K562 (cell line): Measurements from ENCODE around the gene CRAT. TPM values are rescaled to one million over a fixed set of nuclear protein-coding genes. Genes with fewer than 3 reads are reported as not detected.

ENCODE experiments used
- ATAC-seq: fragments of 200-7000 bp; cut with Tn5 transposase; 3 replicates; pipeline ENCODE4 v1.9.1; 2020; ENCODE audit warnings: moderate library complexity
- BruUV-seq: library from RNA; stranded (reverse); fragments of 400-500 nt; replicated peaks from 2 replicates; lab custom pipeline; 2021; lab: Mats Ljungman, UMichigan
- CTCF ChIA-PET: fragments of 300-600 bp; formaldehyde crosslinking; extraction: SDS; loops from one replicate; lab custom pipeline; 2021; ENCODE audit warnings: low intra/inter-chr PET ratio; lab: Yijun Ruan, JAX
- POLR2A ChIA-PET: fragments of 300-600, 350-650 bp; sonication (Branson Sonifier 250); formaldehyde crosslinking; extraction: SDS; loops from one replicate; lab custom pipeline; 2021; ENCODE audit warnings: antibody characterized with exemption, inconsistent platforms; lab: Yijun Ruan, JAX
- DNase-seq, 4 experiments: peaks; one replicate each; pipeline versions ENCODE4 v3.0.0 to v3.0.0-alpha.2; 2011 to 2018; ENCODE audit warnings: low spot score in 3 of 4, mixed read lengths in 3 of 4; ENCODE audit errors: extremely low read depth in 1 of 4
- FAIRE-seq: peaks from 2 replicates; lab custom pipeline; 2011; peaks lifted over from hg19 to GRCh38; lab: Jason Lieb, UNC
- H2AFZ ChIP-seq: 2 replicates; pipeline ENCODE4 v1.6.0; 2011; ENCODE audit warnings: low read depth, low read length, control low read depth, inconsistent platforms
- H3K27ac ChIP-seq: fragments of 200-600 bp; 3 replicates; pipeline ENCODE4 v1.8.0; 2011; ENCODE audit warnings: low read depth, mild to moderate bottlenecking, control low read depth, inconsistent platforms, low read length, moderate library complexity, mixed read lengths; ENCODE audit errors: extremely low read depth
- H3K27me3 ChIP-seq, 2 experiments: fragments of 300-600 bp in 1 of 2; 2 replicates in 1 of 2; 3 replicates in 1 of 2; pipeline versions ENCODE4 v1.6.0 to v1.8.0; 2011; ENCODE audit warnings: inconsistent platforms in 2 of 2, low read length in 2 of 2, mild to moderate bottlenecking in 1 of 2, mixed read lengths in 1 of 2, moderate library complexity in 1 of 2; ENCODE audit not compliant: control insufficient read depth in 2 of 2, insufficient read depth in 2 of 2
- H3K36me3 ChIP-seq: fragments of 300-600 bp; 3 replicates; pipeline ENCODE4 v1.8.0; 2011; ENCODE audit warnings: mild to moderate bottlenecking, low read length, inconsistent platforms; ENCODE audit not compliant: control insufficient read depth, insufficient read depth
- H3K4me1 ChIP-seq, 2 experiments: fragments of 200-600 bp in 1 of 2; replicated peaks in 1 of 2; 2 replicates in 1 of 2; 3 replicates in 1 of 2; pipeline versions ENCODE4 v1.5.1 to v1.8.0; 2011; ENCODE audit warnings: inconsistent platforms in 2 of 2, low read length in 2 of 2, mild to moderate bottlenecking in 1 of 2, mixed read lengths in 1 of 2, moderate library complexity in 1 of 2; ENCODE audit not compliant: control insufficient read depth in 2 of 2, insufficient read depth in 2 of 2
- H3K4me2 ChIP-seq: 2 replicates; pipeline ENCODE4 v1.6.1; 2011; ENCODE audit warnings: low read length, control low read depth, inconsistent platforms, mixed read lengths; ENCODE audit not compliant: insufficient read depth
- H3K4me3 ChIP-seq: fragments of 200-600 bp; sonication (generic), shearing (Covaris generic); 2 replicates; pipeline ENCODE4 v1.5.1; 2016; ENCODE audit warnings: control low read depth, inconsistent platforms
- H3K79me2 ChIP-seq: fragments of 200-600 bp; 3 replicates; pipeline ENCODE4 v1.8.0; 2011; ENCODE audit warnings: low read length, inconsistent platforms; ENCODE audit not compliant: control insufficient read depth, insufficient read depth
- H3K9ac ChIP-seq, 2 experiments: 2 replicates each; pipeline versions ENCODE4 v1.6.0 to v1.6.1; 2011; ENCODE audit warnings: low read depth in 2 of 2, low read length in 2 of 2, control low read depth in 1 of 2, inconsistent platforms in 1 of 2, mild to moderate bottlenecking in 1 of 2, mixed read lengths in 1 of 2; ENCODE audit not compliant: insufficient read depth in 1 of 2
- H3K9me1 ChIP-seq: one replicate; pipeline ENCODE4 v1.6.0; 2011; ENCODE audit warnings: inconsistent platforms, mild to moderate bottlenecking, low read length, moderate library complexity; ENCODE audit not compliant: control insufficient read depth, insufficient read depth
- H3K9me3 ChIP-seq: replicated peaks from 2 replicates; pipeline ENCODE4 v1.5.1; 2011; ENCODE audit warnings: low read depth, low read length, inconsistent platforms; ENCODE audit not compliant: control insufficient read depth, insufficient read depth
- H4K20me1 ChIP-seq: replicated peaks from 2 replicates; pipeline ENCODE4 v1.6.1; 2011; ENCODE audit warnings: low read length, inconsistent platforms, mixed read lengths; ENCODE audit not compliant: control insufficient read depth, insufficient read depth
- NFIC ChIP-seq: fragments of 450-650 bp; IDR thresholded peaks from 2 replicates; pipeline ENCODE4 v1.6.1; 2017; ENCODE audit warnings: mild to moderate bottlenecking, inconsistent platforms
- ZNF436 ChIP-seq: fragments of 250-450, 450-650 bp; sonication (Bioruptor Pico); formaldehyde crosslinking; IDR thresholded peaks from 2 replicates; pipeline ENCODE4 v1.7.0; 2020; ENCODE audit warnings: mild to moderate bottlenecking
- WGBS: fragments of 100-300 bp; shearing (Covaris generic); methylation state at CpG from one replicate; pipeline ENCODE4 v1.1.6; 2016; ENCODE audit warnings: low coverage, mixed read lengths; ENCODE audit not compliant: insufficient coverage; ENCODE audit errors: missing lambda C conversion rate; 5-methylcytosine and 5-hydroxymethylcytosine counted together
- in situ Hi-C: fragments of 300-500 bp; cut with MboI; formaldehyde crosslinking; loops from 4 replicates; pipeline ENCODE4 v1.15.0; 2018; ENCODE audit warnings: inconsistent platforms, mixed read lengths
- intact Hi-C: fragments of 100-400 bp; cut with micrococcal nuclease; formaldehyde crosslinking; loops from 2 replicates; pipeline ENCODE4 v1.14.2; 2022
- polyA plus RNA-seq, 8 experiments: library from polyadenylated mRNA; depleted of rRNA in 4 of 8; stranded (reverse) in 5 of 8; unstranded in 3 of 8; fragments of >200 nt; fragmentation: Nextera tagmentation in 2 of 8; fragmentation: Illumina TruSeq in 1 of 8; extraction: Ambion mirVana in 2 of 8; extraction: Trizol in 1 of 8; gene quantifications; 2 replicates each; pipeline versions ENCODE4 v1.2.1 to v1.2.3, GENCODE V29; 2011 to 2014; ENCODE audit warnings: inconsistent platforms in 1 of 8, missing spikeins in 1 of 8
- total RNA-seq, 7 experiments: library from RNA; depleted of rRNA in 6 of 7; stranded (reverse); fragments of >200 nt in 6 of 7; fragmentation: Illumina TruSeq in 2 of 7; extraction: Trizol in 2 of 7; gene quantifications; 2 replicates each; pipeline versions ENCODE4 v1.2.1 to v1.2.3, GENCODE V29; 2011 to 2021; ENCODE audit warnings: low replicate concordance in 1 of 7

Gene CRAT
- total and polyA plus RNA-seq, 9 of the 15 experiments (the other 6 are each of a cell fraction or from before 2014, with no cell fraction given), result 0.20 to 13.8 (median 5.4) TPM

DNA sequence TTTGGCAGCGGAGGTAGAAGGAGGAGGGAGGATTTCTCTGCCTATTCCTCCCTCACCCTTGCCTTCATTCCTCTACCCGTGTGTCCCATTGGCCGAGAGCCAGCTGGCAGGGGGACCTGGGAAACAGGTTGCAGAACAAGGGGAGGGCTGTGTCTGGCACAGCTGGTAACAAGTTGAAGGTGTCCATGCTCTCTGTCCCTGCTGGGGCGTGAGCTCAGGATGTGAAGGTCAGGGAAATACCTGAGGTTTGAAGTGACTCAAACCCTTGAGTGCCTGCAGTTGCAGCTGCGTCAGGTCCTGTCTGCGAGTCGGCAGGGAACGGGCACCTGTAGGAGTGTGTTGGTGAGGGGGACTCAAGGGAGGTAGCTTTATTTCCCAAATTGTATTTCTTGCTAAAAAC is 58.0 kb downstream of the CRAT start:
- Histone ChIP-seq H4K20me1 (0 out of 2 replicates have a peak, but pooled peaks cover 3% of the 10 kb centered on the region), H3K27ac (no peak overlapping the region), H3K79me2 (no peaks in the 10 kb centered on the region), H2AFZ (no peak overlapping the region), H3K9me1 (no peaks in the 10 kb centered on the region), H3K4me1 (no peaks in the 10 kb centered on the region; a peak in 2 of 5 replicates), H3K36me3 (peaks cover 64% of the 10 kb centered on the region; the same call in 2 of the 3 replicates), H3K9ac (peak overlapping the region in 1 of 2 experiments; percentile 69; a peak in 1 of 4 replicates), H3K27me3 (no peaks in the 10 kb centered on the region), H3K4me2 (no peak overlapping the region), H3K4me3 (no peak overlapping the region), H3K9me3 (no peaks in the 10 kb centered on the region)
- no peak for FAIRE-seq
- TF ChIP-seq NFIC (peak; percentile 26; the same call in 1 of the 2 replicates), ZNF436 (CRISPR knock-in tag) (no peak)
- intact Hi-C loops (no loop called here), in situ Hi-C loops (no loop called here)
- ChIA-PET POLR2A (interaction anchor here (0.6 to 1.6 kb wide), 2 partner anchors 15 to 405 kb away, joined by 4 to 5 read pairs; no protein-coding TSS in a partner anchor), CTCF (no interaction called here)
- 88% methylated on average over 8 of the region's 8 CpGs for WGBS
- peak in 2 of 4 experiments; percentile 10 to 12 for DNase-seq
- ATAC-seq, result no peak
- BruUV-seq, result no TSS peak

Other genes with a start within 250 kb of the CRAT start
Only the 7 nearest of the 10 such genes appear.
- 11.7 and 18.4 TPM in 2 replicates for gene DOLK, start 163.2 kb downstream of the CRAT start, total RNA-seq (2014; rRNA removed)
- 7.5 and 8.4 TPM in 2 replicates for gene DOLK, start 163.2 kb downstream of the CRAT start, total RNA-seq (2014; rRNA removed; fragmentation: Illumina TruSeq; extraction: Trizol)
- 13.7 and 14.0 TPM in 2 replicates for gene DOLK, start 163.2 kb downstream of the CRAT start, total RNA-seq (2015; rRNA removed; fragmentation: Illumina TruSeq; extraction: Trizol)
- gene DOLK, start 163.2 kb downstream of the CRAT start, total RNA-seq (2021), result 14.2 and 14.7 TPM in 2 replicates
- gene DOLK, start 163.2 kb downstream of the CRAT start, polyA plus RNA-seq (2011; rRNA removed), result 10.8 and 13.0 TPM in 2 replicates
- 14.0 and 15.0 TPM in 2 replicates for gene DOLK, start 163.2 kb downstream of the CRAT start, polyA plus RNA-seq (2014; fragmentation: Illumina TruSeq; extraction: Trizol)
- 1 to 10 TPM; 2.6 to 3.7 TPM for gene DOLK, start 163.2 kb downstream of the CRAT start, polyA plus RNA-seq (2014; fragmentation: Nextera tagmentation; extraction: Ambion mirVana)
- gene DOLK, start 163.2 kb downstream of the CRAT start, polyA plus RNA-seq (2014; rRNA removed), result 10.6 and 11.1 TPM in 2 replicates
- 64.3 and 92.3 TPM in 2 replicates for gene NUP188, start 163.1 kb downstream of the CRAT start, total RNA-seq (2014; rRNA removed)
- gene NUP188, start 163.1 kb downstream of the CRAT start, total RNA-seq (2014; rRNA removed; fragmentation: Illumina TruSeq; extraction: Trizol), result 66.6 and 84.5 TPM in 2 replicates
- gene NUP188, start 163.1 kb downstream of the CRAT start, total RNA-seq (2015; rRNA removed; fragmentation: Illumina TruSeq; extraction: Trizol), result 69.9 and 70.6 TPM in 2 replicates
- 123 and 135 TPM in 2 replicates for gene NUP188, start 163.1 kb downstream of the CRAT start, total RNA-seq (2021)
- 71.2 and 106 TPM in 2 replicates for gene NUP188, start 163.1 kb downstream of the CRAT start, polyA plus RNA-seq (2011; rRNA removed)
- 107 and 110 TPM in 2 replicates for gene NUP188, start 163.1 kb downstream of the CRAT start, polyA plus RNA-seq (2014; fragmentation: Illumina TruSeq; extraction: Trizol)
- 10 to 100 TPM; 11.7 to 17.9 TPM for gene NUP188, start 163.1 kb downstream of the CRAT start, polyA plus RNA-seq (2014; fragmentation: Nextera tagmentation; extraction: Ambion mirVana)
- 64.7 and 70.6 TPM in 2 replicates for gene NUP188, start 163.1 kb downstream of the CRAT start, polyA plus RNA-seq (2014; rRNA removed)
- gene SH3GLB2, start 82.5 kb downstream of the CRAT start, total RNA-seq (2014; rRNA removed), result 58.8 and 72.7 TPM in 2 replicates
- gene SH3GLB2, start 82.5 kb downstream of the CRAT start, total RNA-seq (2014; rRNA removed; fragmentation: Illumina TruSeq; extraction: Trizol), result 17.3 and 23.0 TPM in 2 replicates
- 35.2 and 35.9 TPM in 2 replicates for gene SH3GLB2, start 82.5 kb downstream of the CRAT start, total RNA-seq (2015; rRNA removed; fragmentation: Illumina TruSeq; extraction: Trizol)
- 88.4 and 90.2 TPM in 2 replicates for gene SH3GLB2, start 82.5 kb downstream of the CRAT start, total RNA-seq (2021)
- gene SH3GLB2, start 82.5 kb downstream of the CRAT start, polyA plus RNA-seq (2011; rRNA removed), result 60.6 and 64.2 TPM in 2 replicates
- gene SH3GLB2, start 82.5 kb downstream of the CRAT start, polyA plus RNA-seq (2014; fragmentation: Illumina TruSeq; extraction: Trizol), result 63.3 and 68.6 TPM in 2 replicates
- under 1 TPM; 0.20 to 0.98 TPM for gene SH3GLB2, start 82.5 kb downstream of the CRAT start, polyA plus RNA-seq (2014; fragmentation: Nextera tagmentation; extraction: Ambion mirVana)
- gene SH3GLB2, start 82.5 kb downstream of the CRAT start, polyA plus RNA-seq (2014; rRNA removed), result 118 and 124 TPM in 2 replicates
- 25.4 and 30.5 TPM in 2 replicates for gene MIGA2, start 74.2 kb downstream of the CRAT start, total RNA-seq (2014; rRNA removed)
- gene MIGA2, start 74.2 kb downstream of the CRAT start, total RNA-seq (2014; rRNA removed; fragmentation: Illumina TruSeq; extraction: Trizol), result 5.3 and 7.3 TPM in 2 replicates
- 18.0 and 22.7 TPM in 2 replicates for gene MIGA2, start 74.2 kb downstream of the CRAT start, total RNA-seq (2015; rRNA removed; fragmentation: Illumina TruSeq; extraction: Trizol)
- 47.6 and 49.4 TPM in 2 replicates for gene MIGA2, start 74.2 kb downstream of the CRAT start, total RNA-seq (2021)
- gene MIGA2, start 74.2 kb downstream of the CRAT start, polyA plus RNA-seq (2011; rRNA removed), result 19.8 and 37.8 TPM in 2 replicates
- gene MIGA2, start 74.2 kb downstream of the CRAT start, polyA plus RNA-seq (2014; fragmentation: Illumina TruSeq; extraction: Trizol), result 15.2 and 25.9 TPM in 2 replicates
- gene MIGA2, start 74.2 kb downstream of the CRAT start, polyA plus RNA-seq (2014; fragmentation: Nextera tagmentation; extraction: Ambion mirVana), result under 1 TPM; 0.15 to 0.77 TPM
- gene MIGA2, start 74.2 kb downstream of the CRAT start, polyA plus RNA-seq (2014; rRNA removed), result 51.4 and 54.1 TPM in 2 replicates
- 25.2 and 28.7 TPM in 2 replicates for gene DOLPP1, start 29.7 kb downstream of the CRAT start, total RNA-seq (2014; rRNA removed)
- 16.1 and 20.1 TPM in 2 replicates for gene DOLPP1, start 29.7 kb downstream of the CRAT start, total RNA-seq (2014; rRNA removed; fragmentation: Illumina TruSeq; extraction: Trizol)
- 29.8 and 30.5 TPM in 2 replicates for gene DOLPP1, start 29.7 kb downstream of the CRAT start, total RNA-seq (2015; rRNA removed; fragmentation: Illumina TruSeq; extraction: Trizol)
- gene DOLPP1, start 29.7 kb downstream of the CRAT start, total RNA-seq (2021), result 37.5 and 39.8 TPM in 2 replicates
- 33.4 and 36.2 TPM in 2 replicates for gene DOLPP1, start 29.7 kb downstream of the CRAT start, polyA plus RNA-seq (2011; rRNA removed)
- 34.6 and 38.7 TPM in 2 replicates for gene DOLPP1, start 29.7 kb downstream of the CRAT start, polyA plus RNA-seq (2014; fragmentation: Illumina TruSeq; extraction: Trizol)
- 10 to 100 TPM in 1 of 2 experiments, 1 to 10 TPM in 1; 3.0 to 19.2 TPM for gene DOLPP1, start 29.7 kb downstream of the CRAT start, polyA plus RNA-seq (2014; fragmentation: Nextera tagmentation; extraction: Ambion mirVana)
- 36.5 and 40.5 TPM in 2 replicates for gene DOLPP1, start 29.7 kb downstream of the CRAT start, polyA plus RNA-seq (2014; rRNA removed)
- gene PTPA, start 622 bp upstream of the CRAT start, total RNA-seq (2014; rRNA removed), result 87.7 and 122 TPM in 2 replicates
- 54.0 and 58.6 TPM in 2 replicates for gene PTPA, start 622 bp upstream of the CRAT start, total RNA-seq (2014; rRNA removed; fragmentation: Illumina TruSeq; extraction: Trizol)
- 73.0 and 77.4 TPM in 2 replicates for gene PTPA, start 622 bp upstream of the CRAT start, total RNA-seq (2015; rRNA removed; fragmentation: Illumina TruSeq; extraction: Trizol)
- 109 and 119 TPM in 2 replicates for gene PTPA, start 622 bp upstream of the CRAT start, total RNA-seq (2021)
- 106 and 121 TPM in 2 replicates for gene PTPA, start 622 bp upstream of the CRAT start, polyA plus RNA-seq (2011; rRNA removed)
- gene PTPA, start 622 bp upstream of the CRAT start, polyA plus RNA-seq (2014; fragmentation: Illumina TruSeq; extraction: Trizol), result 72.6 and 83.7 TPM in 2 replicates
- gene PTPA, start 622 bp upstream of the CRAT start, polyA plus RNA-seq (2014; fragmentation: Nextera tagmentation; extraction: Ambion mirVana), result 1 to 10 TPM; 1.7 to 3.4 TPM
- 60.6 and 66.3 TPM in 2 replicates for gene PTPA, start 622 bp upstream of the CRAT start, polyA plus RNA-seq (2014; rRNA removed)
- 11.9 and 13.6 TPM in 2 replicates for gene IER5L, start 67.5 kb upstream of the CRAT start, total RNA-seq (2014; rRNA removed)
- gene IER5L, start 67.5 kb upstream of the CRAT start, total RNA-seq (2014; rRNA removed; fragmentation: Illumina TruSeq; extraction: Trizol), result 0.19 and 0.22 TPM in 2 replicates
- gene IER5L, start 67.5 kb upstream of the CRAT start, total RNA-seq (2015; rRNA removed; fragmentation: Illumina TruSeq; extraction: Trizol), result 0.76 and 1.3 TPM in 2 replicates
- gene IER5L, start 67.5 kb upstream of the CRAT start, total RNA-seq (2021), result 4.9 and 5.7 TPM in 2 replicates
- 0.52 and 1.6 TPM in 2 replicates for gene IER5L, start 67.5 kb upstream of the CRAT start, polyA plus RNA-seq (2011; rRNA removed)
- gene IER5L, start 67.5 kb upstream of the CRAT start, polyA plus RNA-seq (2014; fragmentation: Illumina TruSeq; extraction: Trizol), result 0.25 and 0.29 TPM in 2 replicates
- gene IER5L, start 67.5 kb upstream of the CRAT start, polyA plus RNA-seq (2014; fragmentation: Nextera tagmentation; extraction: Ambion mirVana), result under 1 TPM; 0.14 to 0.18 TPM
- 4.0 and 4.7 TPM in 2 replicates for gene IER5L, start 67.5 kb upstream of the CRAT start, polyA plus RNA-seq (2014; rRNA removed)